GM18502 (cell line): ENCODE data around the gene COQ8A.
"Not testable (repeated sequence)": the region's sequence is repeated elsewhere in the genome, so short reads cannot be mapped to it uniquely, and the experiment has no call there.

Experiments
- ATAC-seq: cut with Tn5 transposase; IDR thresholded peaks from one replicate; pipeline ENCODE4 v1.9.1; 2021; ENCODE audit warnings: mild to moderate bottlenecking; ENCODE audit not compliant: unreplicated experiment, poor library complexity

The COQ8A gene

DNA sequence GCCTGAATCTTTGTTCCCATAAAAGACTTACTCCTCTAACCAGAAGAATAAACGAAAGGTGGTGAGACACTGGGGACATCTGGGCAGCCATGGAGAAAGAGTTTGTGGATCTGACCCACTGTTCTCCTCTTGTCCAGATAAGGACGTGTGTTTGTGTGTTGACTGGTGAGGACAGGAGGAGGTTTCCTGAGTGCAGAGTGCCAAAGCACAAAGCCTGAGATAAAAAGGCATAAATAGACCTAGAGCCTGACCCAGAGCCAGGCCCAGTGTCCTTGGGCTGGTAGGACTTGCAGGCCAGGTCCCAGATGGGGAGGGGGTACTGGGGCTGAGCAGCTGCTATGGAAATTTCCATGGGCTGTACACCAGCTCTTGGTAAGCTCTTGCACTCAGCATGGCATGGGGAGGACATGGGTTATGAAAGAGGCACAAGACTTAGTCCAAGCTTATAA is 19.6 kb upstream of the COQ8A start:
- ATAC-seq = no peak

DNA sequence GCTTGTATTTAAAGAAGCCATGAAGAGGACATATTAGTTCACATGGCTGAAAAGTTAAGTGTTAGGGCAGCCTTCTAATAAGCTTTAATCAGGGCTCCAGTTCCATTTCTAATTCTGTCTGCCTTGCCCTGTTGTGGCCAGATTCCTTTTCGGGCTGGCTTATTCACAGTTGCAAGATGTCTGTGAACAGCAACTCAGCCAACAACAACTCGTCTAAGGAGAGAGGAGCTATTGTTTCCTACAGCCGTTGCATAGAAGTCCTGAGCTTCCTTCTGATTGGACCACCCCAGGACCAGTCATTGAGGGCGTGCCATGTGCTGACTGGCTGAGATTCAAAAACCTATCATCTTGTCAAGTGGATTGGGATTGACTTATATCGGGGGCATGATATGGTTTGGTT is 18.6 kb upstream of the COQ8A start:
- no peak for ATAC-seq

DNA sequence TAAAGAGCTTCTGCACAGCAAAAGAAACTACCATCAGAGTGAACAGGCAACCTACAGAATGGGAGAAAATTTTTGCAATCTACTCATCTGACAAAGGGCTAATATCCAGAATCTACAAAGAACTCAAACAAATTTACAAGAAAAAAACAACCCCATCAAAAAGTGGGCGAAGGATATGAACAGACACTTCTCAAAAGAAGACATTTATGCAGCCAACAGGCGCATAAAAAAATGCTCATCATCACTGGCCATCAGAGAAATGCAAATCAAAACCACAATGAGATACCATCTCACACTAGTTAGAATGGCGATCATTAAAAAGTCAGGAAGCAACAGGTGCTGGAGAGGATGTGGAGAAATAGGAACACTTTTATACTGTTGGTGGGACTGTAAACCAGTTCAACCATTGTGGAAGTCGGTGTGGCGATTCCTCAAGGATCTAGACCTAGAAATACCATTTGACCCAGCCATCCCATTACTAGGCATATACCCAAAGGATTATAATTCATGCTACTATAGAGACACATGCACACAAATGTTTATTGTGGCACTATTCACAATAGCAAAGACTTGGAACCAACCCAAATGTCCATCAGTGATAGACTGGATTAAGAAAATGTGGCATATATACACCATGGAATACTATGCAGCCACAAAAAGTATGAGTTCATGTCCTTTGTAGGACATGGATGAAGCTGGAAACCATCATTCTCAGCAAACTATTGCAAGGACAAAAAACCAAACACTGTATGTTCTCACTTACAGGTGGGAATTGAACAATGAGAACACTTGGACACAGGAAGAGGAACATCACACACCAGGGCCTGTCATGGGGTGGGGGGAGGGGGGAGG is 10.6 kb upstream of the COQ8A start:
- ATAC-seq = not testable (repeated sequence)

DNA sequence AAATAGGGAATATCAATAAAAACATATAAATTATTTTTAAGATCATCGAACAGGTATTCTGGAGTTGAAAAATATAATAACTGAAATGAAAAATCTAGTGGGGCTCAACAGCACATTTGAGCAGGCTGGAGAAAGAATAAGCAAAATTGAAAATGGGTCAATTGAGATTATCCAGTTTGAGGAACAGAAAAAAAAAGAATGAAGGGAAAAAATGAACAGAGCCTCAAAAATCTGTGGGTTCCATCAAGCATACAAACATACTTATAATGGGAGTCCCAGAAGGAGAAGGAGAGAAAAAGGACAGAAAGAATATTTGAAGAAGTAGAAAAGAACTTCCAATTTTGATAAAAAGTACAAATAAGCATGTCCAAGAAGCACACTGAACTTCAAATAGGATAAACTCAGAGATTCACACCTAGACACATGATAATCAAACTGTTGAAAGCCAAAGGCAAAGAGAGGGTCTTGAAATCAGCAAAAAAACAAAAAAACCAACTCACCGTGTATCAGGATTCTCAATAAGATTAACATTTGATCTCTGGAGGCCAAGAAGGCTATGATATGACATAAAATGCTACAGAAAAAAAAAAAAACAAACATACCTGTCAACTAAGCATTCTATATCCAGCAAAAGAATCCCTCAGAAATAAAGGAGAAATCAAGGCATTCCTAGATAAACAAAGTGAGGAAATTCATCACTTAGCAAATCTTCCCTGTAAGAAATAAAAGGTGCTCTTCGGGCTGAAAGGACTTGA is 5.4 kb upstream of the COQ8A start:
- no peak for ATAC-seq

DNA sequence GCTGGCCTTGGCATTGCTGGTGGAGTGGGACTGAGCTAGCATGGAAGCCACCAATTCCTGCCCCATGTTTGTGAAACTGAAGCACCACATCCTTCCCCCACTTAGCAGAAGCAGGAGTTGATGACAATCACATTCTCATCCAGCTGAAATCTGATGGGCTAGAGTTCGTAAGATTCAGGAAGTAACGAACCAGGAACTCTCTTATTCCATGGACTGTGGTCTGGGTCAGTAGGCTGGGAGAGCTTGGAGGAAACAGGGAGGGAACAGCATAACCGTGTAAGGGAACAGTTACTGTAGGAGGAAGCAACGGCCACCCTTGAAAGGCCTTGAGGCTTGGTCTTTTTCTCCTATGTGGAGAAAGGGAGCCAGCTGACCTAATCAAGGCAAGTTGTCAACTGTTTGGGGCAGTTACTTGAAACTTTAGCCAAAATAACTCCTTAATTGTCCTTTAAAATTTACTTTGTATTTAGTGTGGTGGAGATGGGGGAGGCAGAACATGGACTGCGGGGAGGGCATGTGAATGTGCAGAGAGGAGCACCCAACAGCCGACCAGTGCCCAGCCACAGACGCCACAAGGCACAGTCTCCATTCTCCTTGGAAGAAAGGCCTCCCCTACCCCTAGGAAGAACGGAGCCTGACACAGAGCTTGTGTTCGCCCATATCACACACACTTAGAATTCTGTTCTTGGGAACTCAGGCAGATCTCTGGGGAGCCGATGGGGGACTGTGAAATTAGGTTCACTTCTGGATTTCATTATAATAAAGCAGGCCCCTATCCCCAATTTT is 2.0 kb upstream of the COQ8A start:
- no peak for ATAC-seq

DNA sequence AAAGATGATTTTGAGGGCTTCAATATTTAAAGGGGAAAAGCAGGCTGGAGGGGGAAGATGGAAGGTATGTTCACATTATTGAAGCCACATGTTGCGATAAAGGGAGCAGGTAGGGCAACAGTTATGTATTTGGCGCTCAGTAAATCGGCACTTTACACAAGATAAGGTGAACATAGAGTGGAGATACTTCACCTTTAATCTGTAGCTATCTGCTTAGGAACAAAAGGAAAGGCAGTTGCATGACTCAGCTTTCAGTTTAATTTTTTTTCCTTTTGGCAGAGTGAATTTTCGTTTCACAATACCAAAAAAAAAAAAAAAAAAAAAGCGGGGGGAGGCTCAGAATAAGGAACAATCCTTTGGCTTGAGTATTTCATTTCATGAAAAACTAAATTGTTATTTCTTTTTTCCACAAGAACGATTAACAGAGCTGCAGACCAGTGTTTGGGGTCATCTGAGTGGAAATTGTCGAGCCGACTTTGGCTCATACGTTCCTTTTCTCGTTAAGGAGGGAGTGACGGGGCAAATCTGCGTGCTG is 1.1 kb upstream of the COQ8A start:
- ATAC-seq = no peak

DNA sequence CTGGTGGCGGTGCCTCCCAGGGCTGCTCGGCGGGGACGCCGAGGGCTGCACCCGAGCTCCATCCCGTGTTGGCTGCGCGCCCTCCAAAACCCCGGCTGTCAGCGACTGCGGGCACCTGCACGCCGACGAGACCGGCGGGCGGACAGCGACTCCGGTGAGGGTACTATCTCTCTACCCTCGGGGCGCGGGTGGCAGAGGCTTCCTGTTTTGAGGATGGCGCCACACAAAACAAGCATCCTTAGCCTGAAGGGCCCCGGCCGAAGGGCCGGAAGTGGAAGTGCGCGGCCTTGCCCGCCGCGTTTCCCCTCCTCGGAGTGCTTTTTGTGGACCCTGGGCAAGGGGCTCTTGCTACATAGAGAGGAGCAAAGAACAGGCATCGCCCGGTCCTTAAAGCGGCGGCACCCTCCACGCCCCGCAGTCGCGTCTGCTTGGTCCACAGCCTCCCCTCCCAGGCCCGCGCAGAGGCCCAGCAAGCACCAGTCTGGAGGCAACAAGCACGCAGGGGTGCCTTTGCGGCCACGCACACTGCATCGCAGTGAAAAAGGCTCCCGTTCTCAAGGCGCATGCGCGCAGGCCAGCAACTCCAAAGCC is 561 bp upstream of the COQ8A start:
- peak; percentile 36 for ATAC-seq

DNA sequence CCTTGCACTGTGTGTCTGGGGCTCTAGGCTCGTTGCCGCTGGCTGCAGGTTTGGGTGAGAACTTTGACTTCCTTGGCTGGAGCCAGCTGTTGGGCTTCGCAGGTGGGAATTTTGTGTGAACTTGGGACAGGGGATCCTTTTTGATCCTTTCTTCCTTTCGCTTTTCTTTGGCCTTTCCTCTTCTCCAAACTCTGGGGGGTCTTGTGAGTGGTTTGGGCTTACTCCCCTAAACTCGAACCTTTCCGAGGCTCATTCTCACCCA is 643 bp downstream of the COQ8A start:
- no peak for ATAC-seq

DNA sequence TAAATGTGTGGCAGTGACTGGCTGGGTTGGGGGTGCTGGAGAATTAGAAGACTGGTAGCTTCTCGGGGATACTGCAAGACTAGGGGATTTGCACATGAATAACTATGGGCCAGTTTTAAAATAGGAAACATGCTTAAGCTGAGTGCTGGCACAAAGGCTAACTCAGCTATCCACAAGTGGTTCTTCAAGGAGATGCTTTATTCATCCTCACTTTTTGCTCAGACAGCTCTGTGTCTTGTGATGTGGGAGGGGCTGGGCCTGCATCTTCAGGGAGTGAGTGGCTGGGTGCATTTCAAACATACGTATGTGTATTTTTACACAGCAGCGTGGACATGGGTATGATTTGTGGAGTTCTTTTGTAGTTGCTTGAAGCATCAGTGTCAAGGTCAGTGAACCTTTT is 2.3 kb downstream of the COQ8A start:
- ATAC-seq = no peak

DNA sequence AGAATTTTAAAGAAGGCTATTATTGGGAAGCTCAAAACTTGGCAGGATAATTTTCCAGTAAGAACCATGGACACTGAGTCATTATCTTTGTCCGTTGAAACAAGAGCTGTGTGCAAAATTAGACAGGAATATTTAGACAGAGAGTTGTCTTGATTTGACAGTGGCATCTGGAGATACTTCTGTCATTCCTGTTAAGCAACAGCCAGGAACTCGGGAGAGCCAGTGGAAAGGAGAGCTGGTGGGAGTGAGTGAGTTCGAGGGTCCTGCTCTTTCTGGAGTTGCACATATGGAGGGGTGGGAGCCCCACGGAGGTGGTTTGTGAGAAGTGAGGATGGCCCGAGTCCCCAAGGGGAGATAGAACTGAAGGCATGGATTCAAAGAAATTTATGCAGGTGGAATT is 3.1 kb downstream of the COQ8A start:
- ATAC-seq = no peak

DNA sequence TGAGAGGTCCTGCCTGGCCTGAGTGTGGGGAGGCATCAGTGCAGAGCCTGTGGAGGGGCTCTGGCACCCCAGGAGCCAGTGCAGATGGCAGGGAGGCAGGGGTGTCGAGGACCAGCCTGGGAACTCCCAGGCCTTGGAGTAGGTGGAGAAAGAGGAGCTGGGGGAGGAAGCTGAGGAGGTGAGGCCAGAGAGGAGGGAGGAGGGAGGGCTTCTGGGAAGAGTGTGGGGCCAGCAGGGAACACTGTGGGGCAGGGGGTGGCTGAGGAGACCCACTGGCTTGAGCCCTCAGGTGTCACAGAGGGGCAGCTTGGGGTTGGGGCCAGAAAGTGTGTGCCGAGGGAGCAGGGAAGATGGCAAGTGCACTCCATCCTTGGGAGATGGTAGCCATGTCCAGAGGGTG is 3.8 kb downstream of the COQ8A start:
- ATAC-seq = no peak

DNA sequence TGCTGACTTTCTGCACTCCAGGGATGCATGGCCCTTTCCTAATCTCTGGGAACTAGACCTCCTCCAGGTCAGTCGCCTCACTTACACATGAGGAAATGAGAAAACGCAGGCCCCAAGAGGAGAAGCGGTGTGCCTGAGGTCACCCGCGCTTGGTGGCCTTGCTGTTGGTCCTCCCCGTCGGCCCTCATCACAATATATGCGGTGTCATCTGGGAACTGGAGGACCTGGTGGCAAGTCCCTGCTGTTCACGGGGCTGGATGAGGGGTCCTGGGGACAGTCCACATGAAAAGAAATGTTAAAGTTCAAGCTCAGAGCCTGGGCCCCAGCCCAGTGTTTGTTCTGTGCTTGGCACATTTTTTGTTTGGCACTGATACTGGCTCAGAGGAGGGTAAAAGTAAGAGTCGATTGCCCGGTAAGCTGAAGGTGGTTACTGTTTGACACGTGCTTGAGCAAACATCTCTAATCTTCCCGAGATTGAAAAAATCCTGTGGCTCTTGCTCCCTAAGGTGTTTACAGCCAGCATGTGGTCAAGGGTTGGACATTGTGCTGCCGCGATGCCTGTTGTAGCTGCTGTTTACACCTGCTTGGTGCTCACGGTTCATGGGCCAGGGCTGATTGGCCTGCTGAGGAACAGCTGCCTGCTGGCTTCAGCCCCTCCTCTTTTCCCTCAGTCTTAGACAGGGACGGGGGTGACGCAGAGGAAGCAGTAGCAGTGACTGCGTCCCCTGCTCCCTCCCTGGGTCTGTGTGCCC is 5.2 kb downstream of the COQ8A start:
- no peak for ATAC-seq

DNA sequence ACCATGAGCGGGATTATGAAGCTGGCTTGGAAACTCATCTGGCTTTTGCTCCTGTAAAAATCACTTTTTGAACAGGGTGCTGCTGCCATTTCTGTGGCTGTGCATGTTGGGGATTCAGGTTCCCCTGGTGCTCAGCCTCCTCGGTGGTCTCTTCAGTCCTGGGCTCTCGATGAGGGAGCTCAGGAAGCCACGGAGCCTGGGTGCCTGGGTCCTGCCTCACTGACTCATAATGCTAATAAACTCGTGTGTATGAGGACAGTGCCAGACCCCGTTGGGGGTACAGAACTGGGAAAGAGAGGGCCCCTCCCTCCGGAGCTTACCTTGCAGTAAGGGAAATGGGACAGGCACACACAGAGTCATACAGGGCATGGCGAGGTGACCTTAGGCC is 5.8 kb downstream of the COQ8A start:
- ATAC-seq = no peak

DNA sequence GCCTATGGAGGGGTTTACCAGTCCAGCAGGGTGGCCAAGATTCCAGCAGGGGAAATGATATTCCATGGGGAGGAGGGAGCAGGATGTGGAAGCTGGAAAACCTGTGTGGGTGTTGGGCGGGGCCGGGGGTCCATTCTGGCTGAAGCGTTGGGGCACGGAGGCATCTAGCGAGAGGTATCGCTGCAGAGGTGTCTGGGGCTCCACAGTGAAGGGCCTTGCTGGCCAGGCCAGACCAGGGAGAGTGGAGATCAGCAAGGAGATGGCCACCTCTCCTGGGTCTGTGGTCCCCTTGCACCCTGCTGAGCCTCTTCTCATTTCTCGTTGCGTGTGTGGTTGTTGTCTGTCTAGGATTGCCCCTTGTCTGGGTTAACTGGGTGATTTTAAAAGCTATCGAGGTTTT is 6.2 kb downstream of the COQ8A start:
- no peak for ATAC-seq

DNA sequence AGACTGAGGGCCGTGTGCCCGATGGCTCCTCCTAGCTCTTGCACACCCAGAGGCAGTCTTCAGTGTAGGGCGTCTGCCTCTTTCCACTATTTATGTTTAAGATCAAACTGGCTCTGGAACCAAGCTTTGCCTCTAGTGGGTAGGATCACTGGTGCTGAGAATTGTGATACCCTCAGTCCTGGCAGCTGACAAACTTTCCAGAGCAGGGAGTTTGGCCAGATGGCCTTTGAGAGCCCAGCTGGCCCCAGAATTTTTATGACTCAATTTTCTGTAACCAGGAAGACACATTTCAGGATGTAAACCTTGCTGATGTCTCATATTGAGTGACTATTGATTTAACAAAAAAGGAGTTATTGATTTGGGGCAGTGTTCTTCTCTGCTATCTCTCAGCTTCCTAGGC is 6.7 kb downstream of the COQ8A start:
- no peak for ATAC-seq

DNA sequence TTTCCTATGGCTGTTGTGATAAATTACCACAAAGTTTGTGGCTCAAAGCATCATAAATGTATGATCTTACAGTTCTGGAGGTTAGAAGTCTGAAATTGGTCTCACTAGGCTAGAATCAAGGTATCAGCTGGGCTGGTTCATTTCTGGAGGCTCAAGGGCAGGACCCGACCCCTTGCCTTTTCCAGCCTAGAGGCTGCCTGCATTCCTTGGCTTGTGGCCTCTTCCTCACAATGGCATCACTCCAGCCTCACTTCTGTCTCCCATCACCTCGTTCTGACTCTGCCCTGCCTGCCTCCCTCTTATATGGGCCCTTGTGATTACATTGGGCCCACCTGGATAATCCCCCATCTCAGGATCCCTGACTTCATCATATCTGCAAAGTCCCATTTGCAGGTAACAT is 8.0 kb downstream of the COQ8A start:
- ATAC-seq = no peak

DNA sequence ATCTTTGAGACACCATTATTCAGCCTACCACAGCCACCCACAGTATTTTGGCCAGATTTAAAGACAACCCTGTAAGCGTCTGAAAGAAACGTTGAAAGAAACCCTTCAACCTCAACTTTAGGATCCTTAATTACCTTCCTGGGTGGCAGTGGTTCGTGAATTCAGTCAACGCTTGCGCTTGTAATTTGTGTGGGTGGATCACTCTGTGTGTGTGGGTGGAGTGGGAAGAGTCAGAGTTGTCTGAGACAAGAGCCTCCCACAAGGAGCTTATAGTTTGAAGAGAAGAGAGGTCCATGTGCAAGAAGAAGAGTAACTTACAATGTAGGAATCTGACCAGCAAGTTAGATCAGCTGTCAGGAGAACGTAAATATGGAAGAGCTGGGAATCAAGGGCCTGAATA is 8.4 kb downstream of the COQ8A start:
- no peak for ATAC-seq

DNA sequence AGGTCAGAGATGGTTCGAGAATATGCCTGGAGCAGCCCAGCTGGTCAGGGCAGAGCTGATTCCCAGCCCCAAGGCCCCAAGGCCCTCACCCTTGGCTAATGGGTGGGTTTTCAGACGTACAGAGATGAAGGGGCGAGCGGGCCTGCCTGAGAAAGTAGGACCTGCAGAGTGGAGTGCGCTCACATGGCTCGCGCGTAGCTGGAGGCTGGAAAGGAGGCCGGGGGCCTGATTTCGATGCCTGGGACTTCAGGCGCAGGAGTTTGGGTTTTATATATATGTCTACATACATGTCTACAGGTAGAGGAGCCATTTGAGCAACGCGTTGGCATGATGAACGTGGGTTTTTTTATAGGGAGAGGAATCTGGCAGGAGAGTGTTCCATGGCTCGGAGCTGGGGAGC is 8.9 kb downstream of the COQ8A start:
- ATAC-seq = no peak

DNA sequence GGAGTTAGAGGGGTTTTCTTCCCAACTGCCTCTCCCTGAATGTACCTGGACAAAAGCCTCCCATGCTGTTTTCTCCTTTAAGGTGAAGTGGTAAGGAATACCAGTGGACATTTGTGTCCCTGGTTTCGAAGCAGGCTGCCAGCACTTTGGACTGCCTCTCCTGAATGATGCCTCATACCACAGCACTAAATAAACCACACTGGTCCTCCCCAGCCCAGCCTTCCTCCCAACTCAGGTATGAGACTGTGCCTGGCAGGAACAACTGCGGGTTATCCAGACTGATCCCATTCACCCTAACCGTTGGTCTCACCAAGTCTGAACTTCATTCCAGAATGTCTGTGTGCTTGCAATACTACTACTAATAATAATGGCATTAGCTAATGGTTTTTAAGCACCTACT is 9.3 kb downstream of the COQ8A start:
- no peak for ATAC-seq

DNA sequence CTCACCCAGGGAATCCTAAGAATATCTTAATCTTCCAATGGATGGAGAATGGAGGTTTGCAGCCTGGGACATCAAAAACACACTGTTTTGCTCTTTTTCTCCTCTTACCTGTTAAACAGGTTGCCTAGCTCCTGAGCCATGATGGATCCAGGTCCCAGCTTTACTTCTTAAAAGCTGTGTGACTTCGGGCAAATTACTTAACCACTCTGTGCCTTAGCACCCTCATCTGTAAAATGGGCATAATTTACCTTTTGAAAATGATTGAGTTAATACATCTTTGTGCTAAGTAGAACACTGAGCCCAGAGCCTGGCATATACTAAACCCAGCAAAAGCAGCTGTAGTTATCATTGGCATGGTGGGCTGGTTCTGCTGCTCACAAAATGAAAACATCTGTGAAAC is 10.2 kb downstream of the COQ8A start:
- ATAC-seq = no peak
